Glutamatergic neuron (in vitro differentiated cells): ENCODE data around the gene RABGGTA. TPM values are rescaled to one million over a fixed set of nuclear protein-coding genes. Genes with fewer than 3 reads are reported as not detected.

Source experiments
- DNase-seq: peaks from one replicate; pipeline ENCODE4 v3.0.0; 2022
- H3K27ac Mint-ChIP-seq: one replicate; pipeline ENCODE4 v1.8.0; 2020; ENCODE audit warnings: mild to moderate bottlenecking, mixed read lengths, inconsistent platforms; ENCODE audit not compliant: unreplicated experiment
- H3K27me3 Mint-ChIP-seq: one replicate; pipeline ENCODE4 v1.8.0; 2020; ENCODE audit warnings: mild to moderate bottlenecking, moderate library complexity, mixed read lengths, inconsistent platforms; ENCODE audit not compliant: unreplicated experiment
- H3K36me3 Mint-ChIP-seq: one replicate; pipeline ENCODE4 v1.8.0; 2020; ENCODE audit warnings: mild to moderate bottlenecking, mixed read lengths, inconsistent platforms; ENCODE audit not compliant: unreplicated experiment
- H3K4me1 Mint-ChIP-seq: one replicate; pipeline ENCODE4 v1.8.0; 2020; ENCODE audit warnings: mild to moderate bottlenecking, low read depth, mixed read lengths, inconsistent platforms; ENCODE audit not compliant: unreplicated experiment
- H3K4me3 Mint-ChIP-seq: one replicate; pipeline ENCODE4 v1.8.0; 2020; ENCODE audit warnings: mild to moderate bottlenecking, mixed read lengths, inconsistent platforms; ENCODE audit not compliant: unreplicated experiment
- H3K9me3 Mint-ChIP-seq: one replicate; pipeline ENCODE4 v1.8.0; 2020; ENCODE audit warnings: mild to moderate bottlenecking, moderate library complexity, mixed read lengths, inconsistent platforms; ENCODE audit not compliant: unreplicated experiment
- CTCF ChIP-seq: fragments of 200-600 bp; sonication (generic); IDR thresholded peaks from one replicate; pipeline ENCODE4 v1.5.0; 2021; ENCODE audit not compliant: partially characterized antibody, unreplicated experiment
- total RNA-seq: library from RNA; stranded (reverse); fragmentation: NEBNext Ultra II Directional; extraction: Animal tissue kit (Norgen Biotek cat#: 25700); gene quantifications from one replicate; pipeline ENCODE4 v1.2.1, GENCODE V29; 2021; ENCODE audit not compliant: unreplicated experiment

RABGGTA gene
- total RNA-seq, 1 donor from 2014 or later = 30.3 TPM

GRCh38 chr14:24258119-24258518, 13.3 kb downstream of the RABGGTA start:
- no peaks in the 10 kb centered on the region for H3K36me3 Mint-ChIP-seq
- DNase-seq = no peak
- H3K4me1 Mint-ChIP-seq = no peaks in the 10 kb centered on the region
- peaks cover 1% of the 10 kb centered on the region for H3K9me3 Mint-ChIP-seq
- TF ChIP-seq CTCF = no peak
- H3K27ac Mint-ChIP-seq = no peak overlapping the region
- H3K4me3 Mint-ChIP-seq = no peak overlapping the region
- H3K27me3 Mint-ChIP-seq = peaks cover 10% of the 10 kb centered on the region

DNA sequence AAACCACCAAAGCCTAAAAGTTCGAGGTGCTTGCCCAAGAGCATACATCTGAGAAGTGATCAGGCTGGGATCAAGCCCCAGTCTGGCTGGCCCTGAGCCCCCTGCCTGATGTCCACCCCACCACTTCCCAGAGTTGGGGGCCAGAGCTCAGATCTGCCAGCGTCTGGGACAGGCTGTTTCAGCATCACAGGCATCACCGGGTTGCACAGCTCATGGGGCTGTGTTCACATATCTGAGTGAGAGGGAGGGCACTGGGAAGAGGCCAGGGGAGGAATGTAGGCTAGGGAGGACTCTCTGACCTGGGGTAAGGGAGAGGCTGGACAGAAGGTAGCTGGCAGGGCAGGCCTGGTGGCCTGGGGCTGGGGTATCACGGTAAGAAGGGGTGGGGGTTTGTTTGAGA, 14.4 kb downstream of the RABGGTA start:
- Mint-ChIP-seq H3K4me3 (no peak overlapping the region), H3K4me1 (no peaks in the 10 kb centered on the region), H3K27me3 (peaks cover 10% of the 10 kb centered on the region), H3K36me3 (no peaks in the 10 kb centered on the region), H3K9me3 (peaks cover 1% of the 10 kb centered on the region), H3K27ac (no peak overlapping the region)
- no peak for TF ChIP-seq CTCF
- DNase-seq = no peak

DNA sequence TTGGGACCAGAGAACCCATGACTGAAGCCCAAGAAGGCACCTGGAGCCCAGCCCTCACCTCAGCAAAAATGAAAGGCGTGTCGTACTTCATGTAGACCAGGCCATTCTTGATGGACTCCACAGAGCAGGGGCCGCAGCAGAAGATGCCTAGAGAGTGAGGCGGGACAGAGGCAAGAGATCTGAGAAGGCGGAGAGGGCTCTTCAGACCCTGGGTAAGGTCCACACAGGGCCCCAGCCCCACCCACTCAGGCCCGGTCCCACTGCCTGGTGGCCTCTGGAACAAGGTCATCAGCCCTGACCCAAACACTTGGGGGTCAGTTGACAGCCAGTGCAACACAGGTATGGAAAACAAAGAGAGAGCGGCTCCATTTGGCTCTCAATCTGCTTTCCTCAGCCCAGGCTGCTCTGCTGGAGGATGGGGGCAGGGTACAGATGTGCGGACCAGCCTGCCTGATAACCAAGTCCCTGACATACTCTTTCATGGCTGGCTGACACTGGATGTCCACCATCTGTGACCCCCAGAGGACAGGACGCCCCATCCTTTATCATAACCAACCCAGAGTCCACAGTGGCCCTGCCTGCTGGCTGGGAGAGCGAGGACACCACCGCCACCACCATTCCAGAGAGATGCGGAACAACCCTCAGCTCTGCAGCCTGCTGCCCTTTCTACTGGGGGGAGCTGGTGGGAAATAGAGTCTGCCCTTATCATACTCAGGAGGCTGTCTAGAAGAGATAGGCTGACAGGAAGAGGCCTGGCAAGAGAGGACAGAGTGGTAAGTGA, 15.3 kb downstream of the RABGGTA start:
- Mint-ChIP-seq H3K4me1 (no peaks in the 10 kb centered on the region), H3K9me3 (no peaks in the 10 kb centered on the region), H3K27me3 (peaks cover 9% of the 10 kb centered on the region), H3K4me3 (no peak overlapping the region), H3K36me3 (no peaks in the 10 kb centered on the region), H3K27ac (no peak overlapping the region)
- TF ChIP-seq CTCF = no peak
- no peak for DNase-seq

GRCh38 chr14:24255438-24255837, 16.0 kb downstream of the RABGGTA start:
- Mint-ChIP-seq H3K27ac (no peak overlapping the region), H3K9me3 (peaks cover 1% of the 10 kb centered on the region), H3K36me3 (no peaks in the 10 kb centered on the region), H3K4me1 (peaks cover 1% of the 10 kb centered on the region), H3K4me3 (no peak overlapping the region), H3K27me3 (peaks cover 7% of the 10 kb centered on the region)
- no peak for TF ChIP-seq CTCF
- no peak for DNase-seq

- no peak overlapping the region for H3K4me3 Mint-ChIP-seq
- H3K4me1 Mint-ChIP-seq = peaks cover 6% of the 10 kb centered on the region
- no peaks in the 10 kb centered on the region for H3K36me3 Mint-ChIP-seq
- H3K9me3 Mint-ChIP-seq = peaks cover 2% of the 10 kb centered on the region
- peaks cover 7% of the 10 kb centered on the region for H3K27me3 Mint-ChIP-seq
- no peak for DNase-seq
- no peak overlapping the region for H3K27ac Mint-ChIP-seq
- TF ChIP-seq CTCF = no peak
Observed at GRCh38 chr14:24254630-24255392, 16.6 kb downstream of the RABGGTA start.
